ENCODE data around the gene SLC36A1.
A peak's percentile ranks its signal among the peaks of the same experiment; 100 is the strongest.
"Not testable (repeated sequence)": the region's sequence is repeated elsewhere in the genome, so short reads cannot be mapped to it uniquely, and the experiment has no call there.

SLC36A1 gene

GRCh38 chr5:151483647-151484046 lies 36.2 kb downstream of the SLC36A1 start:
- DNase-seq = no peak

- DNase-seq = no peak
Measured at GRCh38 chr5:151487544-151487943, 40.1 kb downstream of the SLC36A1 start.

GRCh38 chr5:151490627-151491026 lies 43.2 kb downstream of the SLC36A1 start:
- no peak for DNase-seq

- DNase-seq = no peak
Measured at GRCh38 chr5:151491062-151491461, 43.7 kb downstream of the SLC36A1 start.

- no peak for DNase-seq
Measured at GRCh38 chr5:151492729-151493128, 45.3 kb downstream of the SLC36A1 start.

- DNase-seq = no peak
Measured at GRCh38 chr5:151493665-151494064, 46.3 kb downstream of the SLC36A1 start.

GRCh38 chr5:151495320-151495719 lies 47.9 kb downstream of the SLC36A1 start:
- DNase-seq = no peak

GRCh38 chr5:151496041-151496484 lies 48.7 kb downstream of the SLC36A1 start:
- no peak for DNase-seq

- no peak for DNase-seq
Measured at GRCh38 chr5:151497391-151498002, 50.1 kb downstream of the SLC36A1 start.

- DNase-seq = no peak
Measured at GRCh38 chr5:151498395-151499155, 51.2 kb downstream of the SLC36A1 start.

- no peak for DNase-seq
Measured at GRCh38 chr5:151499501-151500035, 52.2 kb downstream of the SLC36A1 start.

GRCh38 chr5:151504006-151504405 lies 56.6 kb downstream of the SLC36A1 start:
- no peak for DNase-seq

- DNase-seq = not testable (repeated sequence)
Measured at GRCh38 chr5:151508308-151508707, 60.9 kb downstream of the SLC36A1 start.

GRCh38 chr5:151509231-151509630 lies 61.8 kb downstream of the SLC36A1 start:
- no peak for DNase-seq

GRCh38 chr5:151509836-151510235 lies 62.4 kb downstream of the SLC36A1 start:
- no peak for DNase-seq

GRCh38 chr5:151517122-151517920 lies 69.9 kb downstream of the SLC36A1 start:
- DNase-seq = no peak

- no peak for DNase-seq
Measured at GRCh38 chr5:151520294-151520693, 72.9 kb downstream of the SLC36A1 start.

GRCh38 chr5:151522226-151522625 lies 74.8 kb downstream of the SLC36A1 start:
- no peak for DNase-seq

- DNase-seq = peak in 1 of 5 experiments; percentile 55
Measured at GRCh38 chr5:151523335-151523734, 75.9 kb downstream of the SLC36A1 start.

- no peak for DNase-seq
Measured at GRCh38 chr5:151528153-151528552, 80.8 kb downstream of the SLC36A1 start.

GRCh38 chr5:151528996-151529395 lies 81.6 kb downstream of the SLC36A1 start:
- DNase-seq = no peak

- DNase-seq = no peak
Measured at GRCh38 chr5:151531581-151531980, 84.2 kb downstream of the SLC36A1 start.

GRCh38 chr5:151532416-151532815 lies 85.0 kb downstream of the SLC36A1 start:
- no peak for DNase-seq
